ENCODE data around the gene AP1B1. TPM values are rescaled to one million over a fixed set of nuclear protein-coding genes. Genes with fewer than 3 reads are reported as not detected.

Gene AP1B1
- total and polyA plus RNA-seq, 2 of the 8 experiments (the other 6 are each of a cell fraction or from before 2014, with no cell fraction given): 64.2 to 86.8 TPM

GRCh38 chr22:29313126-29313575 is 75.2 kb downstream of the AP1B1 start (continued):
- TF ChIP-seq, protein P1, sequence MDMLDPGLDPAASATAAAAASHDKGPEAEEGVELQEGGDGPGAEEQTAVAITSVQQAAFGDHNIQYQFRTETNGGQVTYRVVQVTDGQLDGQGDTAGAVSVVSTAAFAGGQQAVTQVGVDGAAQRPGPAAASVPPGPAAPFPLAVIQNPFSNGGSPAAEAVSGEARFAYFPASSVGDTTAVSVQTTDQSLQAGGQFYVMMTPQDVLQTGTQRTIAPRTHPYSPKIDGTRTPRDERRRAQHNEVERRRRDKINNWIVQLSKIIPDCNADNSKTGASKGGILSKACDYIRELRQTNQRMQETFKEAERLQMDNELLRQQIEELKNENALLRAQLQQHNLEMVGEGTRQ (IDR thresholded peaks at IDR 0.05; ENCODE audit: low read length): peak; percentile 91
- TF ChIP-seq MAX (IDR thresholded peaks at IDR 0.05) (peak; percentile 100), HDAC2 (IDR thresholded peaks at IDR 0.05; ENCODE audit: borderline replicate concordance in 1 of 2, low read depth in 2 of 2, low read length in 2 of 2) (peak in 1 of 2 experiments; percentile 73; a peak in 1 of 4 replicates), SUZ12 (IDR thresholded peaks at IDR 0.05; ENCODE audit: low read length) (no peak), RNF2 (IDR thresholded peaks at IDR 0.05; ENCODE audit: borderline replicate concordance, low read depth, low read length, missing control alignments, poor library complexity, severe bottlenecking) (peak; percentile 71), TBP (IDR thresholded peaks at IDR 0.05; ENCODE audit: low read depth, low read length) (no peak; the same call in 1 of the 2 replicates), CREB1 (IDR thresholded peaks at IDR 0.05) (peak; percentile 74), RXRA (IDR thresholded peaks at IDR 0.05; ENCODE audit: insufficient read depth, low read depth, low read length) (0 out of 2 replicates have a peak, but pooled peaks have one; percentile 8), TAF1 (IDR thresholded peaks at IDR 0.05; ENCODE audit: low read depth, low read length) (0 out of 2 replicates have a peak, but pooled peaks have one; percentile 38), POLR2A (IDR thresholded peaks at IDR 0.05; ENCODE audit: control extremely low read depth in 1 of 2, low read depth in 2 of 2, low read length in 2 of 2) (no peak), KDM1A (IDR thresholded peaks at IDR 0.05; ENCODE audit: borderline replicate concordance, low read length) (peak; percentile 56; the same call in 1 of the 2 replicates)

Data from H1 (cell line).